Tracheal epithelial cell (primary cell): ENCODE measurements around the gene TUNAR. TPM values are rescaled to one million over a fixed set of nuclear protein-coding genes. Genes with fewer than 3 reads are reported as not detected.

ENCODE experiments used
- total RNA-seq: library from RNA; depleted of rRNA; stranded (reverse); fragments of >200 nt; gene quantifications from 2 replicates; pipeline ENCODE4 v1.2.1, GENCODE V29; 2014

Gene TUNAR
- 0.24 TPM in 1 of 2 replicates, not detected in the other for total RNA-seq

GRCh38 chr14:95876761-95877538 is at the start of gene TUNAR:
Gene TUNAR (plus strand): TSS chr14:95876832.

Other genes starting within 250 kb of the TUNAR start
- gene TCL1B, start 190.4 kb upstream of the TUNAR start, total RNA-seq, result not detected in 2 replicates
- not detected in 2 replicates for gene TCL1A, start 162.7 kb upstream of the TUNAR start, total RNA-seq
- 0.21 and 0.24 TPM in 2 replicates for gene C14orf132, start 162.5 kb downstream of the TUNAR start, total RNA-seq